Esophagus (tissue), 2 donors: ENCODE measurements around the gene TBX21. TPM values are rescaled to one million over a fixed set of nuclear protein-coding genes. Genes with fewer than 3 reads are reported as not detected.

Experiments
- H3K27ac ChIP-seq, 2 donors: one replicate each; pipeline ENCODE4 v1.5.1; 2013; ENCODE audit warnings: low read depth in 2 of 2, mild to moderate bottlenecking in 2 of 2, inconsistent platforms in 1 of 2, low read length in 1 of 2, moderate library complexity in 1 of 2
- H3K27me3 ChIP-seq, 2 donors: one replicate each; pipeline ENCODE4 v1.6.1; 2013; ENCODE audit warnings: low read length in 2 of 2, control low read depth in 1 of 2, mild to moderate bottlenecking in 1 of 2; ENCODE audit not compliant: insufficient read depth in 2 of 2, control insufficient read depth in 1 of 2
- H3K36me3 ChIP-seq, 2 donors: one replicate each; pipeline ENCODE4 v1.6.1; 2013; ENCODE audit warnings: low read length in 1 of 2; ENCODE audit not compliant: control insufficient read depth in 2 of 2, insufficient read depth in 2 of 2
- H3K4me1 ChIP-seq, 2 donors: one replicate each; pipeline ENCODE4 v1.6.1; 2013; ENCODE audit warnings: low read length in 1 of 2; ENCODE audit not compliant: control insufficient read depth in 2 of 2, insufficient read depth in 2 of 2
- H3K4me3 ChIP-seq, 2 donors: one replicate each; pipeline ENCODE4 v1.5.1; 2013; ENCODE audit warnings: low read length in 2 of 2, mild to moderate bottlenecking in 2 of 2, low read depth in 1 of 2, moderate library complexity in 1 of 2
- H3K9me3 ChIP-seq, 2 donors: one replicate each; pipeline ENCODE4 v1.6.1; 2013; ENCODE audit warnings: mild to moderate bottlenecking in 2 of 2, low read depth in 1 of 2, low read length in 1 of 2, moderate library complexity in 1 of 2; ENCODE audit not compliant: control insufficient read depth in 2 of 2, insufficient read depth in 1 of 2
- WGBS, 2 donors: extraction: QIAGEN DNeasy Blood & Tissue Kit; methylation state at CpG; one replicate each; pipeline ENCODE4 v1.1.7; 2013; 5-methylcytosine and 5-hydroxymethylcytosine counted together
- polyA plus RNA-seq, 2 donors: library from polyadenylated mRNA; stranded (reverse); fragments of 200-250 nt; gene quantifications; one replicate each; pipeline ENCODE4 v1.2.3, GENCODE V29; 2013
- donor health status: healthy with polysubstance abuse.
- donor health status: Bipolar disorder and iron deficiency.

Gene TBX21
- polyA plus RNA-seq, 2 donors: 0.18 to 0.24 TPM

DNA sequence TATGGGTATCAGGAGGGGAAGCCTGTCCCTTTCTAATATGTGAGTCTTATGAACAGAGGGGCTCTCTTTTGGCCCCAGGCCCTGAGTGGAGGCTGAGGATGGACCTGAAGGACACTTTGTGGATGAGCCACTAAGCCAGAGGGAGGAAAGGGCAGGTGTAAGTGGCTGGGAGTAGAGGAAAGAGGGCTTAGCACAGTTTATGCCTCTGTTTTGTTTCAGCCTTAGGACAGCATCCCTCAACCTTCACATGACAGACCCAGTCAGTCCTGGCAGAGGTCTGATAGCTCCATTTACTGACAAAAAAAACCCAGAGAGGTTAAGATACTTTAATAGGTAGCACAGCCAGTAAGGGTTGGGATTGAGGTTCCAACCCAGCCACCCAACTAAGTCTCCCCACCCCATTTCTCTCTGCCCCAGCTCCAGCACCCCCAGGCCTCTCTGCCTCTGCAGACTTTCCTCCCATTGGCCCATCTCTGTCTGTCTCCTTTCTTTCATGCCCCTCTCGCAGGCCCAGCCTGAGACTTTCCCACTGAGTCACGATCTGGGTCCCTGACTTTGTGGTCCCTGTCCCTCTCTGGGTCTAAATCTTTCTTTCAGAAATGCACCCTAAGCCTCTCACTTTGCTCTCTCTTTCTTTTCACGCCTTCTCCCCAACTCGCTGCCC, 4.7 kb upstream of the TBX21 start:
- no peaks in the 10 kb centered on the region for H3K27me3 ChIP-seq
- WGBS, 2 donors: 86% methylated on average over 4 of the region's 4 CpGs
- no peaks in the 10 kb centered on the region for H3K36me3 ChIP-seq
- no peak overlapping the region for H3K27ac ChIP-seq
- H3K4me1 ChIP-seq: peaks cover 0 to 5% of the 10 kb centered on the region in 2 donors
- H3K4me3 ChIP-seq: no peak overlapping the region
- H3K9me3 ChIP-seq: no peaks in the 10 kb centered on the region

DNA sequence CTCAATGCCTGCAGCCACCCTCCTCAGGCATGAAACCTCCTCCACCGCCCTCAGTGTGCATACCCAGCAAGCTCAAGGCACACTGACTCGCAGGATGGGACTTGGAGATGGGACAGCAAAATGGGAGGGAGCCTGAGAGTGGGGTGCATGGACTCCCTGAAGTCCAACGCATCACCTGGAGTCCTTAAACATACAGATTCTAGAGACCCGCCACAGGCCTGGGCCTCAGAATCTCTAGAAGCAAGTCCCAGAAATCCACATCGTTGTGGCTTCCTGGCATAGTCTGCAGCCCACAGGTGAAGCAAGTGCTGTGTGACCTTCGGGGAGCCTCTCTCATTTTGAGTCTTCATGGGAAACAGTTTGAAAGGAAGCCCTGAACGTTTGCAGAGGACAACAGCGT, 3.6 kb upstream of the TBX21 start:
- H3K27me3 ChIP-seq: peaks cover 0 to 4% of the 10 kb centered on the region in 2 donors
- no peaks in the 10 kb centered on the region for H3K9me3 ChIP-seq
- no peak overlapping the region for H3K4me3 ChIP-seq
- H3K4me1 ChIP-seq: peaks cover 0 to 5% of the 10 kb centered on the region in 2 donors
- 70 to 75% methylated on average over 8 of the region's 8 CpGs for WGBS, 2 donors
- H3K36me3 ChIP-seq: no peaks in the 10 kb centered on the region
- H3K27ac ChIP-seq: no peak overlapping the region

DNA sequence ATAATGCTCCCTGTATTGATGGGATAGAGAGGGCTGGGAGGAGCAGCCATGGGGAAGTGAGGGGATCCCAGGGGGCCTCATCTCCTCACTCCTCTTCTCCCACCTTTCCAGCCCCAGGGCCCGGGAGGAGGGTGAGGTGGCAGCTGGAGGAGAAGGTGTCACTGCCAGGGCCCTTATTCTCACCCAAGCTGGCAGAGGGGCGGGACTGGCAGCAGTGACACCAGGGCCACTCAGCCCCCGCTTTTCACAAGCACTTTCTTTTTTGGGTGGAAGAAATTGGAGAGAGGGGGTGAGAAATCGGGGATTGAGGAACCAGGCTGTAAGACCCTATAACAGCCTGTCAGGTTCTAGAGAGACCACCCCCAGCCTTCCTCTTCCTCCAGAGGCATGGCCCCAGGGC, 2.4 kb upstream of the TBX21 start:
- Histone ChIP-seq H3K27ac (no peak overlapping the region), H3K4me3 (no peak overlapping the region)
- WGBS, 2 donors: 82% methylated on average over 4 of the region's 4 CpGs

DNA sequence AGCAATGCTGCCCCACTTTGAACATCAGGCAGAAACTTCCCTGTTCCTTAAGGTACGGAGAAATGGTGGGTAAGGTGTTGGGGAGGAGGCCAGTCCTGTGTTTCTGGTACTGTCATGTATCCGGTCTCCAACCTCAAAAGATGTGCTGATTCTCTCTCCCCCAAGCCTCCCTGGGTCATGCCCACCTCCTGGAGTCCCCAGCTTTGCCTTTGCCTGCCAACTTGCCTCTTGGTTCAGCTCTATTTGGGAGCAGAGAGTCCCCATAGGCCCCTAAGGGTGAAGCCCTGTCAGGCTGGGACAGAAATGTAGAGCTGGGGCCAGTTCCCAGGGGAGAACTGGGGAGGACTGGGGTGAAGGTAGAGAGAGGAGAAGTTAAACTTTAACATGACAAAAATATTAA, 1.6 kb upstream of the TBX21 start:
- WGBS, 2 donors: 87 to 94% methylated on average over 2 of the region's 2 CpGs
- no peaks in the 10 kb centered on the region for H3K9me3 ChIP-seq
- no peak overlapping the region for H3K4me3 ChIP-seq
- H3K4me1 ChIP-seq: peaks cover 0 to 5% of the 10 kb centered on the region in 2 donors
- H3K27ac ChIP-seq: no peak overlapping the region
- no peaks in the 10 kb centered on the region for H3K36me3 ChIP-seq
- H3K27me3 ChIP-seq: peaks cover 0 to 4% of the 10 kb centered on the region in 2 donors

More for the DNA sequence above, 2.4 kb upstream of the TBX21 start:
- H3K36me3 ChIP-seq: no peaks in the 10 kb centered on the region
- no peaks in the 10 kb centered on the region for H3K9me3 ChIP-seq
- H3K27me3 ChIP-seq: peaks cover 0 to 4% of the 10 kb centered on the region in 2 donors
- peaks cover 0 to 5% of the 10 kb centered on the region in 2 donors for H3K4me1 ChIP-seq

DNA sequence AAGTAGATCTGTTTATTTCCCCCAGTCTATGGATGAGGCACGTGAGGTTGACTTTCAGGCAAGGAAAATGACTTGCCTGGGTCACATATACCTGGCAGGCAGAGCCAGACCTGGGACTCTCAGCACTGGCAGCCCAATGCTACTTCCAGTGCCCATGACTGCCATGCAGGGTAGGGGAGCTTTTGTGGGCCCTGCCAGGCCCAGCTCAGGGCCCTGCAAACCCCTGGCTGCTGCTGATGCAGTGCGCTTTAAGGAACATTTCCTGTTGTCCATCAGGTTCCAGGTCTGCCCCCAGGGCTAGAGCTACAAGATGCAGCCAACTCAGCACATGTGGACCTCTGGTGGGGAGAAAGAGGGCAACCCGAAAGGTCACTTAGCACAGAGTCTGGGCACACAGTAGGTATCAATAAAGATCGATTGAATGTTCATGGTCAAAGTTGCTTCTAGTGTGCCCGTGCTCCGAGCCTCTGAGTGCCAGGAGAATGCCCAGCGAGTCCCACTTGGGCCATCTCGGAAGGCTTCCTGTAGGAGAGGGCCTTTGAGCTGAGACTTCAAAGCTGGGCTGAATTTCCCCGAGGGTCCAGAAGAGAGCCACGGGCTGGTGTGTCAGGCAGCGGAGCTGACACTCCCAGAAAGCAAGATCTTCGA, 513 bp upstream of the TBX21 start:
- Histone ChIP-seq H3K4me1 (peaks cover 0 to 5% of the 10 kb centered on the region in 2 donors), H3K27ac (peak overlapping the region in 1 of 2 donors; percentile 16), H3K4me3 (peak overlapping the region in 1 of 2 donors; percentile 42), H3K27me3 (peaks cover 0 to 4% of the 10 kb centered on the region in 2 donors), H3K36me3 (no peaks in the 10 kb centered on the region), H3K9me3 (no peaks in the 10 kb centered on the region)
- WGBS, 2 donors: 45 to 46% methylated on average over 12 of the region's 12 CpGs

DNA sequence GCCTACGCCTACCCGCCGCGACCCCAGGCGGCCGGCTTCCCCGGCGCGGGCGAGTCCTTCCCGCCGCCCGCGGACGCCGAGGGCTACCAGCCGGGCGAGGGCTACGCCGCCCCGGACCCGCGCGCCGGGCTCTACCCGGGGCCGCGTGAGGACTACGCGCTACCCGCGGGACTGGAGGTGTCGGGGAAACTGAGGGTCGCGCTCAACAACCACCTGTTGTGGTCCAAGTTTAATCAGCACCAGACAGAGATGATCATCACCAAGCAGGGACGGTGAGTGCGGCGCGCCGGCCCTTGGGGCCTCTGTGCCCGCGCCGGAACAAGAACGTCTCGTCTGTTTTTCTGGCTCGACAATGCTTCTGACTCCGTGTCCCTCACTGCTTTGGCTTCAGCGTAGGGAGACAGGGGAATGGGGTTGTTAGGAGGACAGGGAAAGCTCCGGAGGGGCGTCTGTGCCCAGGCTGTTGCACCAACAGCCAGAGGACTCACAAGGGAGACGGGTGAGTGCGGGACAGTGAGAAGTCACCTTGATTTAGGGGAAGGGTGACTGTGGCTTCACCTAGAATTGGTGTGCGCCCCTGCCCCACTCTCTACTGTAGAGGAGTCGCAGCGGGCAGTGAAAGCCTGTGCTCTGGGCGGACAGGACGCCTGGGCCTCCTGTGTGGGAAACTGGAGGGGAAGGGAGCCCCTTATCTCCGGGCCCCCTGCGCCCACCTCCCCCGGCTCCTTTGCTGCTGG, 806 bp downstream of the TBX21 start:
- peak overlapping the region; percentile 40 to 42 for H3K4me3 ChIP-seq
- H3K27me3 ChIP-seq: peaks cover 0 to 4% of the 10 kb centered on the region in 2 donors
- H3K36me3 ChIP-seq: no peaks in the 10 kb centered on the region
- H3K27ac ChIP-seq: peak overlapping the region; percentile 9 to 45
- H3K4me1 ChIP-seq: peaks cover 0 to 5% of the 10 kb centered on the region in 2 donors
- 7 to 8% methylated on average over 50 to 60 of the region's 60 CpGs for WGBS, 2 donors
- no peaks in the 10 kb centered on the region for H3K9me3 ChIP-seq

DNA sequence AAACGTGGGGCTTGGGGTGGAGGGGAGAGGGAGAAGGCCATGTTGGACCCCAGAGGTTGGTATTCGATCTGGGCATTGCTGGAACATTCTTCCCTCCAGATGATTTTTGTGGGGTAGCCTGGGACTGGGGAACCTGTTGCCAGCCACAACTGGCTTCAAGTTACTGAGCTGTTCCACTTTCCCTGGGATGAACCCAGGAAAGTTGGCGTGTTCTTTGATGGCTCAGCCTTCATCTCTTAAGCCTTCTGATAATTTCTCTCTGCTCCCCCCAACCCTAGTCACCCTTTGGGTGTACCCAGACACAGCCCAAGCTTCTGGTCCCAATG, 2.1 kb downstream of the TBX21 start:
- peaks cover 0 to 5% of the 10 kb centered on the region in 2 donors for H3K4me1 ChIP-seq
- peak overlapping the region in 1 of 2 donors; percentile 1 for H3K27ac ChIP-seq
- H3K9me3 ChIP-seq: no peaks in the 10 kb centered on the region
- H3K4me3 ChIP-seq: peak overlapping the region in 1 of 2 donors; percentile 34
- peaks cover 0 to 4% of the 10 kb centered on the region in 2 donors for H3K27me3 ChIP-seq
- H3K36me3 ChIP-seq: no peaks in the 10 kb centered on the region
- 60 to 75% methylated on average over 3 of the region's 3 CpGs for WGBS, 2 donors

DNA sequence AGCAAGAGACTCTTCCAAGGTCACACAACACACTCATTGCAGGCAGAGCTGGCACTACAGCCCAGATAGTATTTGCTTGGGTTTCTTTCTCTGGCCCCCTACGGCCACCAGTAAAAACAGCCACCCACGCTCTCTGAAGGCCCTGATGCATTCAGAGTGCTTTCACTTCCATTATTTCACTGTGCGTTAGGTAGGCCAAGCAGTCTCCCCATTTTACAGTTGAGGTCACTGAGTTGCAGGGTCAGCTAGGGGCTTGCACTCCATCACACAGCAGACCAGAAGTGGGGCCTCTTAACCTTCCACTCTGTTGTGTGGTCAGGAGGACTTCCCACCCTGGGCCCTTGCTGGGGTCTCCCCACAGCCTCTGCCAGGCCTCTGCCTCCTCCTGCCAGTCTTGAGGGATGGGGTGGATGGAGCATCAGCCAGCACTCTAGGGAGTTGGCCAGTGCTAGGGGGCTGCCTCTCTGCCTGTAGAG, 2.5 kb downstream of the TBX21 start:
- H3K4me3 ChIP-seq: no peak overlapping the region
- WGBS, 2 donors: 78 to 82% methylated on average over 3 of the region's 3 CpGs
- peak overlapping the region in 1 of 2 donors; percentile 1 for H3K27ac ChIP-seq
- peaks cover 0 to 5% of the 10 kb centered on the region in 2 donors for H3K4me1 ChIP-seq
- peaks cover 0 to 4% of the 10 kb centered on the region in 2 donors for H3K27me3 ChIP-seq
- H3K9me3 ChIP-seq: no peaks in the 10 kb centered on the region
- H3K36me3 ChIP-seq: no peaks in the 10 kb centered on the region
